Measurements from ENCODE around the gene RUNX2.
A peak's percentile ranks its signal among the peaks of the same experiment; 100 is the strongest.

Gene RUNX2

DNA sequence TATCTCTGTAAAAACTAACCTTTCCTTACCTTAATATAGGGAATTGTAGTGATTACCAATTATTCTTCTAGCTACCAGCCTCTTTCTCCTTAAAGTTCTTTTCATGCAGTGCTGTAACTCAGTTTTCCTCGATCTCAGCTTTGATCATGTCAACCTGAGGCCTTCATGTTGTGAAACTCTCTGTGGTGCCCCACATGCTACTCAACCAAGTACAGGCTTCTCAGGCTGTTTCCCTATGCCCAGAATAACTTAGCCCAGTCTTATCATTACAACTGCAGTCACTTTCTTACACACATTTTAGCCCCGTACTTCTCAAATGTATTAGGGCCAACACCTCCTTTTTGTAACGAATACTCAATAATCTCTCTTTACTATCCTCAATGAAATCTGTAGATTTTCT, 139.7 kb downstream of the RUNX2 start:
- Histone ChIP-seq H3K27ac (peak overlapping the region; percentile 25; the same call in 1 of the 2 replicates), H3K36me3 (ENCODE audit: insufficient read depth) (peaks cover 18% of the 10 kb centered on the region; the same call in 1 of the 2 replicates), H3K27me3 (ENCODE audit: insufficient read depth, low read depth) (no peaks in the 10 kb centered on the region), H3K4me3 (IDR thresholded peaks at IDR 0.05; ENCODE audit: insufficient read depth, low read depth, low read length) (no peak overlapping the region), H3K9ac (no peak overlapping the region), H2AFZ (ENCODE audit: low read depth) (no peak overlapping the region), H3K4me2 (peak overlapping the region; percentile 31; the same call in 1 of the 2 replicates), H3K4me1 (ENCODE audit: low read depth, poor library complexity, severe bottlenecking) (peaks cover 89% of the 10 kb centered on the region), H3K79me2 (ENCODE audit: insufficient read depth, low read depth) (peaks cover 96% of the 10 kb centered on the region), H4K20me1 (ENCODE audit: insufficient read depth) (peaks cover 22% of the 10 kb centered on the region)
- TF ChIP-seq, protein P1, sequence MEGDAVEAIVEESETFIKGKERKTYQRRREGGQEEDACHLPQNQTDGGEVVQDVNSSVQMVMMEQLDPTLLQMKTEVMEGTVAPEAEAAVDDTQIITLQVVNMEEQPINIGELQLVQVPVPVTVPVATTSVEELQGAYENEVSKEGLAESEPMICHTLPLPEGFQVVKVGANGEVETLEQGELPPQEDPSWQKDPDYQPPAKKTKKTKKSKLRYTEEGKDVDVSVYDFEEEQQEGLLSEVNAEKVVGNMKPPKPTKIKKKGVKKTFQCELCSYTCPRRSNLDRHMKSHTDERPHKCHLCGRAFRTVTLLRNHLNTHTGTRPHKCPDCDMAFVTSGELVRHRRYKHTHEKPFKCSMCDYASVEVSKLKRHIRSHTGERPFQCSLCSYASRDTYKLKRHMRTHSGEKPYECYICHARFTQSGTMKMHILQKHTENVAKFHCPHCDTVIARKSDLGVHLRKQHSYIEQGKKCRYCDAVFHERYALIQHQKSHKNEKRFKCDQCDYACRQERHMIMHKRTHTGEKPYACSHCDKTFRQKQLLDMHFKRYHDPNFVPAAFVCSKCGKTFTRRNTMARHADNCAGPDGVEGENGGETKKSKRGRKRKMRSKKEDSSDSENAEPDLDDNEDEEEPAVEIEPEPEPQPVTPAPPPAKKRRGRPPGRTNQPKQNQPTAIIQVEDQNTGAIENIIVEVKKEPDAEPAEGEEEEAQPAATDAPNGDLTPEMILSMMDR (conservative IDR thresholded peaks at IDR 0.05; ENCODE audit: low read depth, low read length): no peak

DNA sequence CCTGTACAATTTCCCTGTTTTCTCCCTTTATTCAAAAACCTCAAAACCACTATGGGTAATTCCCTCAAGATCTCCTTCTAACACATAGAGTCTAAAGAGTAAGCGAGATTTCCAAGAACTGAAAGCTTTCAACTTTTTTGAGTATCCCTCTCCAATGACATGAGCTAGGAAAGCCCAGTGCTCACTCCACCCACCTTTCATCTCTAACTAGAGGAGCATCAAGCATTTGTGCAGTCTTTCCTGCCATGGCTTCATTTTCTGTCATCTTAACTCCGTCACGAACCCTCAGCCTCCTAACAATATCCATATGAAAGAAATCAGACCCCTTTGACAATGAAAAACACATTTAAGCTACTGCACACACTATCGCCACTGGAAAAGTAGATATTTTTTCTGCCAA, 141.5 kb downstream of the RUNX2 start:
- peaks cover 20% of the 10 kb centered on the region; the same call in 1 of the 2 replicates for H3K36me3 ChIP-seq (ENCODE audit: insufficient read depth)
- no peak overlapping the region for H3K4me3 ChIP-seq (IDR thresholded peaks at IDR 0.05; ENCODE audit: insufficient read depth, low read depth, low read length)
- H3K27me3 ChIP-seq (ENCODE audit: insufficient read depth, low read depth): no peaks in the 10 kb centered on the region
- TF ChIP-seq, protein P1 (conservative IDR thresholded peaks at IDR 0.05; ENCODE audit: low read depth, low read length): no peak
- peak overlapping the region; percentile 2; the same call in 1 of the 2 replicates for H3K4me2 ChIP-seq
- H3K27ac ChIP-seq: no peak overlapping the region
- no peak overlapping the region for H2AFZ ChIP-seq (ENCODE audit: low read depth)
- H3K4me1 ChIP-seq (ENCODE audit: low read depth, poor library complexity, severe bottlenecking): peaks cover 91% of the 10 kb centered on the region
- peaks cover 97% of the 10 kb centered on the region for H3K79me2 ChIP-seq (ENCODE audit: insufficient read depth, low read depth)
- no peak overlapping the region for H3K9ac ChIP-seq
- peaks cover 36% of the 10 kb centered on the region for H4K20me1 ChIP-seq (ENCODE audit: insufficient read depth)

DNA sequence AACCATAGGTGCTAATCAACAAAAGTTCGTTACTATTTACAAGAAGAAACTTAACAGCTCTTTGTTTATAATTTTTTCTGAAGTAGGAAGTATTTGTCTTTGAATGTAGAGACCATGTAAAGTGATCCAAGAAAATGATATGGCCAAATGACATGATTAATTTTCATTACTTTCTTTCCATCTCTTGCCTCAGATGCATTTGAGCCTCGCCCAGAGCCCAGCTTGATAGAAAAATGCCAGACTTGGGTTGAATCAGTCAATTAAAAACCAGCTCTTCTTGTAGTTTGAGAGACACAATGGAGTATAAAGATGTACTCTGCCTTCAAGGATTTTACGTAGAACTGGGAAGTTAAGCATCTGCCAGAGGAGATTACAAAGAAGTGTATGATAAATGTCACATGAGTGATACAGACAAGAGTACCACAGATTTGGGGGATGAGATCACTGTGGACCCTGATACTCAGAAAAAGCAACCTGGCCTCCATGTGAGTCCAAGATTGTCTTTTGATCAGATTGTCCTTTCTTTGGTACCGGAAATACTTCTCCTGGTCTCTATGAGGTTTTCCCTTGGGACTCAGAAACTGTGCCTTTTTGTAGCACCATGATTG, 142.1 kb downstream of the RUNX2 start:
- no peaks in the 10 kb centered on the region for H3K27me3 ChIP-seq (ENCODE audit: insufficient read depth, low read depth)
- H2AFZ ChIP-seq (ENCODE audit: low read depth): no peak overlapping the region
- H3K4me3 ChIP-seq (IDR thresholded peaks at IDR 0.05; ENCODE audit: insufficient read depth, low read depth, low read length): no peak overlapping the region
- no peak overlapping the region for H3K4me2 ChIP-seq
- H3K27ac ChIP-seq: no peak overlapping the region
- H3K9ac ChIP-seq: no peak overlapping the region
- H4K20me1 ChIP-seq (ENCODE audit: insufficient read depth): peaks cover 41% of the 10 kb centered on the region
- H3K79me2 ChIP-seq (ENCODE audit: insufficient read depth, low read depth): peaks cover 97% of the 10 kb centered on the region
- TF ChIP-seq, protein P1 (conservative IDR thresholded peaks at IDR 0.05; ENCODE audit: low read depth, low read length): no peak
- H3K36me3 ChIP-seq (ENCODE audit: insufficient read depth): peaks cover 20% of the 10 kb centered on the region; the same call in 1 of the 2 replicates
- H3K4me1 ChIP-seq (ENCODE audit: low read depth, poor library complexity, severe bottlenecking): peaks cover 91% of the 10 kb centered on the region

DNA sequence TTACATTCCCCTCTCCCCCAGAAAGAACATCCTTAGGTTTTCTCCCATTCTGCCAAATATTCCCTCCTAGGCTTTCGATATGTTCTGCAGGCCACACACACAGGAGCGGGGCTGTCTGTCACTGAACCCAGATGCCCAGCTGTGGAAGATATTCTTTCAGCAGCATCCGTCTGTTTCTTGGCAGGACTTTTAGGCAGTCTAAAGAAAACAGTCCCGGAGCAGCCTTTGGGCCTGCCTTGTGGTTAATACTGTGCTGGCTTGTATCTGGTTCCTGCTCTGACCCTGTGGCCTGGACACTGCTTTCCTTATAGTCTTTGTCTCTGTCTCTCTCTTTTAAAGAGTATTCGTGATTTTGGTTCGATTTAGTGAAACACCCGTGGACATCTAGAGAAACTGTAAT, 144.3 kb downstream of the RUNX2 start:
- H3K9ac ChIP-seq: no peak overlapping the region
- no peak overlapping the region for H3K4me2 ChIP-seq
- no peak overlapping the region for H3K27ac ChIP-seq
- H3K79me2 ChIP-seq (ENCODE audit: insufficient read depth, low read depth): peaks cover 100% of the 10 kb centered on the region
- no peak overlapping the region for H2AFZ ChIP-seq (ENCODE audit: low read depth)
- no peaks in the 10 kb centered on the region for H3K27me3 ChIP-seq (ENCODE audit: insufficient read depth, low read depth)
- H3K4me1 ChIP-seq (ENCODE audit: low read depth, poor library complexity, severe bottlenecking): peaks cover 91% of the 10 kb centered on the region
- no peak overlapping the region for H3K4me3 ChIP-seq (IDR thresholded peaks at IDR 0.05; ENCODE audit: insufficient read depth, low read depth, low read length)
- TF ChIP-seq, protein P1 (conservative IDR thresholded peaks at IDR 0.05; ENCODE audit: low read depth, low read length): no peak
- peaks cover 20% of the 10 kb centered on the region; the same call in 1 of the 2 replicates for H3K36me3 ChIP-seq (ENCODE audit: insufficient read depth)
- H4K20me1 ChIP-seq (ENCODE audit: insufficient read depth): peaks cover 57% of the 10 kb centered on the region
